GM18508 (cell line): Measurements from ENCODE around the gene GALNT18.

Source experiments
- ATAC-seq: cut with Tn5 transposase; IDR thresholded peaks from one replicate; pipeline ENCODE4 v1.9.1; 2021; ENCODE audit warnings: moderate number of reproducible peaks; ENCODE audit not compliant: insufficient read depth, unreplicated experiment

GALNT18 gene

GRCh38 chr11:11626128-11626527 is 4.3 kb upstream of the GALNT18 start:
- ATAC-seq: no peak

- no peak for ATAC-seq
These were observed 3.1 kb upstream of the GALNT18 start for GRCh38 chr11:11624926-11625325.

GRCh38 chr11:11624204-11624603 is 2.4 kb upstream of the GALNT18 start:
- ATAC-seq: no peak

- ATAC-seq: no peak
These were observed 967 bp upstream of the GALNT18 start for GRCh38 chr11:11622772-11623171.

- no peak for ATAC-seq
These were observed 518 bp upstream of the GALNT18 start for GRCh38 chr11:11622340-11622706.

GRCh38 chr11:11620921-11621572 is 758 bp downstream of the GALNT18 start:
- no peak for ATAC-seq

- no peak for ATAC-seq
These were observed 1.5 kb downstream of the GALNT18 start for GRCh38 chr11:11620173-11620920.

- no peak for ATAC-seq
These were observed 2.8 kb downstream of the GALNT18 start for GRCh38 chr11:11618973-11619435.

GRCh38 chr11:11615086-11615485 is 6.7 kb downstream of the GALNT18 start:
- no peak for ATAC-seq

GRCh38 chr11:11612439-11612838 is 9.4 kb downstream of the GALNT18 start:
- no peak for ATAC-seq

- ATAC-seq: no peak
These were observed 10.4 kb downstream of the GALNT18 start for GRCh38 chr11:11611381-11611780.

GRCh38 chr11:11608783-11609232 is 13.0 kb downstream of the GALNT18 start:
- ATAC-seq: no peak

- ATAC-seq: no peak
These were observed 14.0 kb downstream of the GALNT18 start for GRCh38 chr11:11607772-11608171.

GRCh38 chr11:11605821-11606450 is 15.9 kb downstream of the GALNT18 start:
- no peak for ATAC-seq

- ATAC-seq: no peak
These were observed 16.6 kb downstream of the GALNT18 start for GRCh38 chr11:11605181-11605580.

GRCh38 chr11:11604370-11604990 is 17.3 kb downstream of the GALNT18 start:
- no peak for ATAC-seq

GRCh38 chr11:11602011-11602410 is 19.8 kb downstream of the GALNT18 start:
- ATAC-seq: no peak

- ATAC-seq: no peak
These were observed 21.5 kb downstream of the GALNT18 start for GRCh38 chr11:11600288-11600687.

GRCh38 chr11:11598243-11598642 is 23.6 kb downstream of the GALNT18 start:
- no peak for ATAC-seq

GRCh38 chr11:11594162-11594561 is 27.6 kb downstream of the GALNT18 start:
- no peak for ATAC-seq

GRCh38 chr11:11592146-11592684 is 29.6 kb downstream of the GALNT18 start:
- no peak for ATAC-seq
